ENCODE measurements around the gene KCNQ2.

DNA sequence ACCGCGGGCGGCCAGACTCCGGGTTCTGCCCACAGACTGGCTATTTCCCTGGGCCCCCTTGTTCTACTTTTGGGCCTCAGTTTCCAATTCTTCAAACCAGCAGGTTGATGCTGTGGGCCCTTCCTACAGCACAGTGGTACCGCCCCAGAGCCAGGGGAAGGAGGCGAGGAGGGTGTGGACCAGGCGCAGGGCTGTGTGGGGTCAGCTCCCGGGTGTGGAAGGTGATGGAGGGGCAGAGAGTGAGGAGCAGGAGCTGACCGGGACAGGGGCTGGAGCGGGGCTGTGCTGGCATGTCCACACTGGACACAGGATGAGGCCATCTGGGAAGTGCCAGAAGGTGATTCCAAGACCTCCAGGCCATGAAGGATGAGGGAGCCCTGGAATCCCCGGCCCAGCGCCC is 76.2 kb downstream of the KCNQ2 start:
- no peak for TF ChIP-seq CTCF (IDR thresholded peaks at IDR 0.05; ENCODE audit: low read length)
- TF ChIP-seq EZH2 (IDR thresholded peaks at IDR 0.05; ENCODE audit: borderline replicate concordance, low read length): no peak
